K562 (cell line): ENCODE results near the gene RECK.

Source experiments
- ESRRA ChIP-seq: fragments of 450-650 bp; IDR thresholded peaks from 2 replicates; pipeline ENCODE4 v1.6.1; 2014; ENCODE audit warnings: low read depth, mild to moderate bottlenecking, moderate library complexity, borderline replicate concordance
- FOXK1 ChIP-seq: sonication (generic); formaldehyde crosslinking; IDR thresholded peaks from 2 replicates; pipeline ENCODE4 v1.8.0; 2022; ENCODE audit warnings: missing genetic modification reagents, mild to moderate bottlenecking, borderline replicate concordance
- MTA1 ChIP-seq: fragments of 450-650 bp; IDR thresholded peaks from 2 replicates; pipeline ENCODE4 v1.6.1; 2017; ENCODE audit warnings: borderline replicate concordance
- NFIC ChIP-seq: fragments of 450-650 bp; IDR thresholded peaks from 2 replicates; pipeline ENCODE4 v1.6.1; 2017; ENCODE audit warnings: mild to moderate bottlenecking, inconsistent platforms
- NRF1 ChIP-seq, 2 experiments: fragments of 450-650 bp; IDR thresholded peaks in 1 of 2; conservative IDR thresholded peaks in 1 of 2; 2 replicates each; pipeline ENCODE4 v1.6.1; 2014; ENCODE audit warnings: mild to moderate bottlenecking in 2 of 2
- TEAD4 ChIP-seq, 2 experiments: sonication (generic) in 1 of 2; formaldehyde crosslinking in 1 of 2; IDR thresholded peaks; 2 replicates each; pipeline versions ENCODE4 v1.6.1 to v1.8.0; 2012 to 2022; ENCODE audit warnings: borderline replicate concordance in 1 of 2, inconsistent platforms in 1 of 2, low read length in 1 of 2, mild to moderate bottlenecking in 1 of 2, missing genetic modification reagents in 1 of 2
- TF ChIP-seq, protein P1 (sequence below): IDR thresholded peaks from 2 replicates; pipeline ENCODE4 v1.6.1; 2011; ENCODE audit warnings: borderline replicate concordance, low read depth, mild to moderate bottlenecking, moderate library complexity, low read length; ENCODE audit not compliant: insufficient read depth, poor library complexity, severe bottlenecking
- TF ChIP-seq, protein P2 (sequence below): fragments of 450-650 bp; IDR thresholded peaks from 2 replicates; pipeline ENCODE4 v1.6.1; 2016; ENCODE audit warnings: antibody characterized with exemption
- TF ChIP-seq, protein P3 (sequence below): sonication (generic); formaldehyde crosslinking; IDR thresholded peaks from 2 replicates; pipeline ENCODE4 v1.8.1; 2023; ENCODE audit warnings: mild to moderate bottlenecking, missing genetic modification reagents, moderate library complexity

DNA sequence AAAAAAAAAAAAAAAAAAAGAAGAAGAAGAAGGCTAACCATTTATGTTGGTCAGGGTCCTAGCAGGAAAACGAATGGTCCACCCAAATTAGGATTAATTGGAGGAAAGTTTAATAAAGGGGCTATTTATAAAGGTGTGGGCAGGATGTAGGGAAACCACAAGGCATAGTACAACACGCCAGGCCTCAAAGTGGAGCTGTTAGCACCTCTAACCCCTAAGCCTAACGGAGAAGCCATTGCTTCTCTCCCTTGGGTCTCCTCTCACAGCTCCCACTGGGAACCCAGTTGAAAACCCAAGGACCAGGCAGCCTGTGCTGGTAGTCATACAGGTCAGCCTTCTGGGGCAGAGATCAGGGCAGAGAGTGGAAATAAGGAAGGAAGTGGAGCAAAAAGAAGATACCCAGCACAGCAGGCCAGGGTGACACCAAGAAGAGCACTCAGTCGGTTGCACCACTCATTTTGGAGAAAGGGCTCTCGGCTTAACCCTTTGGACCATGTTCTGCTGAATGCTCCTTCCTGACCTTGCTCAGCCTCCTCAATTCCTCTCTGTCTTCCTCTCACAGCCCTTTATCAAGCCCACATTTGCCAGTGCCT lies 91.0 kb downstream of the RECK start:
- TF ChIP-seq NRF1 (conservative IDR thresholded peaks at IDR 0.05 in 1 of 2, IDR thresholded peaks at IDR 0.05 in 1 of 2): no peak
- TF ChIP-seq MTA1: no peak
- TF ChIP-seq, protein P1, sequence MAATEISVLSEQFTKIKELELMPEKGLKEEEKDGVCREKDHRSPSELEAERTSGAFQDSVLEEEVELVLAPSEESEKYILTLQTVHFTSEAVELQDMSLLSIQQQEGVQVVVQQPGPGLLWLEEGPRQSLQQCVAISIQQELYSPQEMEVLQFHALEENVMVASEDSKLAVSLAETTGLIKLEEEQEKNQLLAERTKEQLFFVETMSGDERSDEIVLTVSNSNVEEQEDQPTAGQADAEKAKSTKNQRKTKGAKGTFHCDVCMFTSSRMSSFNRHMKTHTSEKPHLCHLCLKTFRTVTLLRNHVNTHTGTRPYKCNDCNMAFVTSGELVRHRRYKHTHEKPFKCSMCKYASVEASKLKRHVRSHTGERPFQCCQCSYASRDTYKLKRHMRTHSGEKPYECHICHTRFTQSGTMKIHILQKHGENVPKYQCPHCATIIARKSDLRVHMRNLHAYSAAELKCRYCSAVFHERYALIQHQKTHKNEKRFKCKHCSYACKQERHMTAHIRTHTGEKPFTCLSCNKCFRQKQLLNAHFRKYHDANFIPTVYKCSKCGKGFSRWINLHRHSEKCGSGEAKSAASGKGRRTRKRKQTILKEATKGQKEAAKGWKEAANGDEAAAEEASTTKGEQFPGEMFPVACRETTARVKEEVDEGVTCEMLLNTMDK: no peak
- no peak for TF ChIP-seq FOXK1 (CRISPR knock-in tag)
- no peak for TF ChIP-seq TEAD4 (IDR thresholded peaks at IDR 0.05; ENCODE audit: low read length)
- no peak for TF ChIP-seq TEAD4 (CRISPR knock-in tag; IDR thresholded peaks at IDR 0.05; ENCODE audit: borderline replicate concordance)
- TF ChIP-seq, protein P2, sequence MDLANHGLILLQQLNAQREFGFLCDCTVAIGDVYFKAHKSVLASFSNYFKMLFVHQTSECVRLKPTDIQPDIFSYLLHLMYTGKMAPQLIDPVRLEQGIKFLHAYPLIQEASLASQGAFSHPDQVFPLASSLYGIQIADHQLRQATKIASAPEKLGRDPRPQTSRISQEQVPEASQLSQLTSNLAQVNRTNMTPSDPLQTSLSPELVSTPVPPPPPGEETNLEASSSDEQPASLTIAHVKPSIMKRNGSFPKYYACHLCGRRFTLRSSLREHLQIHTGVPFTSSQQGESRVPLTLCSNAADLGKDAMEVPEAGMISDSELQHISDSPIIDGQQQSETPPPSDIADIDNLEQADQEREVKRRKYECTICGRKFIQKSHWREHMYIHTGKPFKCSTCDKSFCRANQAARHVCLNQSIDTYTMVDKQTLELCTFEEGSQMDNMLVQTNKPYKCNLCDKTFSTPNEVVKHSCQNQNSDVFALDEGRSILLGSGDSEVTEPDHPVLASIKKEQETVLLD: no peak
- TF ChIP-seq ESRRA: no peak
- TF ChIP-seq, protein P3, sequence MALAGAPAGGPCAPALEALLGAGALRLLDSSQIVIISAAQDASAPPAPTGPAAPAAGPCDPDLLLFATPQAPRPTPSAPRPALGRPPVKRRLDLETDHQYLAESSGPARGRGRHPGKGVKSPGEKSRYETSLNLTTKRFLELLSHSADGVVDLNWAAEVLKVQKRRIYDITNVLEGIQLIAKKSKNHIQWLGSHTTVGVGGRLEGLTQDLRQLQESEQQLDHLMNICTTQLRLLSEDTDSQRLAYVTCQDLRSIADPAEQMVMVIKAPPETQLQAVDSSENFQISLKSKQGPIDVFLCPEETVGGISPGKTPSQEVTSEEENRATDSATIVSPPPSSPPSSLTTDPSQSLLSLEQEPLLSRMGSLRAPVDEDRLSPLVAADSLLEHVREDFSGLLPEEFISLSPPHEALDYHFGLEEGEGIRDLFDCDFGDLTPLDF (CRISPR knock-in tag): no peak
- no peak for TF ChIP-seq NFIC
